ENCODE data around the gene ORM1. TPM values are rescaled to one million over a fixed set of nuclear protein-coding genes. Genes with fewer than 3 reads are reported as not detected.
A peak's percentile ranks its signal among the peaks of the same experiment; 100 is the strongest.

ORM1 gene
- total and polyA plus RNA-seq, 8 donors = 3.0 to 87.0 (median 5.9) TPM

GRCh38 chr9:114314256-114314867, 8.5 kb upstream of the ORM1 start:
- H3K27me3 ChIP-seq = no peaks in the 10 kb centered on the region
- no peak for ATAC-seq
- TF ChIP-seq CTCF (IDR thresholded peaks at IDR 0.05) = no peak
- peaks cover 0 to 5% of the 10 kb centered on the region in 2 donors for H3K36me3 ChIP-seq
- H3K27ac ChIP-seq = peak overlapping the region in 1 of 2 donors; percentile 55
- DNase-seq = peak in 1 of 4 donors; percentile 22
- intact Hi-C loops (cut with DNase I) = no loop called here
- H3K4me3 ChIP-seq = no peak overlapping the region
- H3K4me1 ChIP-seq = peaks cover 0 to 42% of the 10 kb centered on the region in 2 donors
- no peaks in the 10 kb centered on the region for H3K9me3 ChIP-seq

- no peak for TF ChIP-seq CTCF (IDR thresholded peaks at IDR 0.05)
- peak overlapping the region in 1 of 2 donors; percentile 55 for H3K27ac ChIP-seq
- ATAC-seq (peak; percentile 38), DNase-seq (peak in 1 of 4 donors; percentile 37)
- H3K4me3 ChIP-seq = no peak overlapping the region
- peaks cover 0 to 42% of the 10 kb centered on the region in 2 donors for H3K4me1 ChIP-seq
- intact Hi-C loops (cut with DNase I) = no loop called here
- H3K27me3 ChIP-seq = no peaks in the 10 kb centered on the region
- H3K36me3 ChIP-seq = peaks cover 0 to 5% of the 10 kb centered on the region in 2 donors
- H3K9me3 ChIP-seq = no peaks in the 10 kb centered on the region
Observed at GRCh38 chr9:114314881-114315722, 7.8 kb upstream of the ORM1 start.

- H3K4me1 ChIP-seq = peaks cover 0 to 42% of the 10 kb centered on the region in 2 donors
- TF ChIP-seq CTCF (IDR thresholded peaks at IDR 0.05) = no peak
- H3K27ac ChIP-seq = peak overlapping the region in 1 of 2 donors; percentile 55
- no peaks in the 10 kb centered on the region for H3K27me3 ChIP-seq
- peaks cover 0 to 2% of the 10 kb centered on the region in 2 donors for H3K36me3 ChIP-seq
- no peaks in the 10 kb centered on the region for H3K9me3 ChIP-seq
- ATAC-seq (no peak), DNase-seq (peak in 1 of 4 donors; percentile 27)
- intact Hi-C loops (cut with DNase I) = no loop called here
- no peak overlapping the region for H3K4me3 ChIP-seq
Observed at GRCh38 chr9:114315723-114316363, 7.1 kb upstream of the ORM1 start.

GRCh38 chr9:114316605-114317230, 6.2 kb upstream of the ORM1 start:
- peaks cover 0 to 42% of the 10 kb centered on the region in 2 donors for H3K4me1 ChIP-seq
- DNase-seq (peak in 2 of 4 donors; percentile 24 to 25), ATAC-seq (no peak)
- no peaks in the 10 kb centered on the region for H3K36me3 ChIP-seq
- intact Hi-C loops (cut with DNase I) = no loop called here
- no peak for TF ChIP-seq CTCF (IDR thresholded peaks at IDR 0.05)
- H3K27ac ChIP-seq = no peak overlapping the region
- no peaks in the 10 kb centered on the region for H3K27me3 ChIP-seq
- no peaks in the 10 kb centered on the region for H3K9me3 ChIP-seq
- H3K4me3 ChIP-seq = no peak overlapping the region

Measured in left lung (tissue), 10 donors.